Ovary (tissue), 3 donors: ENCODE measurements around the gene NBPF3.
"Not testable (repeated sequence)": the region's sequence is repeated elsewhere in the genome, so short reads cannot be mapped to it uniquely, and the experiment has no call there.

ENCODE experiments used
- POLR2A ChIP-seq: fragments of 450-650 bp; IDR thresholded peaks from one replicate; pipeline ENCODE4 v1.6.1; 2017; ENCODE audit warnings: antibody characterized with exemption, mild to moderate bottlenecking, moderate library complexity
- TF ChIP-seq, protein P1 (sequence below), 3 donors: fragments of 450-650 bp in 2 of 3; fragments of 200-600 bp in 1 of 3; IDR thresholded peaks; one replicate each; pipeline versions ENCODE4 v1.5.1 to v1.8.0; 2016 to 2022; ENCODE audit warnings: antibody characterized with exemption in 3 of 3, mild to moderate bottlenecking in 1 of 3
- donor health status: DM: no; HTN: no; CAD: no.

DNA sequence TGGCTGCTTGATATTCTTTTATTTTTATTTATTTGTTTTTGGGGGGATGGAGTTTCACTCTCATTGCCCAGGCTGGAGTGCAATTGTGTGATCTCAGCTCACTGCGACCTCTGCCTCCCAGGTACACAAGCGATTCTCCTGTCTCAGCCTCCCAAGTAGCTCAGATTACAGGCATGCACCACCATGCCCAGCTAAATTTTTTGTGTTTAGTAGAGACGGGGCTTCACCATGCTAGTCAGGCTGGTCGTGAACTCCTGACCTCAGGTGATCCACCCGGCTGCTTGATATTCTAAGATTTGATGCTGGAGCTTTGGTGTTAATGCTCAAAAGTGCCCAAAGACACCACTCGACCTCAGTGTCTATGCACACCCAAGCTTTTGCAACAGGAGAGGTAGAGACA is 19.6 kb upstream of the NBPF3 start:
- TF ChIP-seq, protein P1, sequence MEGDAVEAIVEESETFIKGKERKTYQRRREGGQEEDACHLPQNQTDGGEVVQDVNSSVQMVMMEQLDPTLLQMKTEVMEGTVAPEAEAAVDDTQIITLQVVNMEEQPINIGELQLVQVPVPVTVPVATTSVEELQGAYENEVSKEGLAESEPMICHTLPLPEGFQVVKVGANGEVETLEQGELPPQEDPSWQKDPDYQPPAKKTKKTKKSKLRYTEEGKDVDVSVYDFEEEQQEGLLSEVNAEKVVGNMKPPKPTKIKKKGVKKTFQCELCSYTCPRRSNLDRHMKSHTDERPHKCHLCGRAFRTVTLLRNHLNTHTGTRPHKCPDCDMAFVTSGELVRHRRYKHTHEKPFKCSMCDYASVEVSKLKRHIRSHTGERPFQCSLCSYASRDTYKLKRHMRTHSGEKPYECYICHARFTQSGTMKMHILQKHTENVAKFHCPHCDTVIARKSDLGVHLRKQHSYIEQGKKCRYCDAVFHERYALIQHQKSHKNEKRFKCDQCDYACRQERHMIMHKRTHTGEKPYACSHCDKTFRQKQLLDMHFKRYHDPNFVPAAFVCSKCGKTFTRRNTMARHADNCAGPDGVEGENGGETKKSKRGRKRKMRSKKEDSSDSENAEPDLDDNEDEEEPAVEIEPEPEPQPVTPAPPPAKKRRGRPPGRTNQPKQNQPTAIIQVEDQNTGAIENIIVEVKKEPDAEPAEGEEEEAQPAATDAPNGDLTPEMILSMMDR (IDR thresholded peaks at IDR 0.05): not testable (repeated sequence)
- not testable (repeated sequence) for TF ChIP-seq POLR2A
